Measurements from ENCODE around the gene BEGAIN. TPM values are rescaled to one million over a fixed set of nuclear protein-coding genes. Genes with fewer than 3 reads are reported as not detected.

BEGAIN gene
- total RNA-seq, 3 donors from 2014 or later (not counting 1 experiment from before 2014, with no cell fraction given): 0.11 to 1.3 TPM; not detected in 1

DNA sequence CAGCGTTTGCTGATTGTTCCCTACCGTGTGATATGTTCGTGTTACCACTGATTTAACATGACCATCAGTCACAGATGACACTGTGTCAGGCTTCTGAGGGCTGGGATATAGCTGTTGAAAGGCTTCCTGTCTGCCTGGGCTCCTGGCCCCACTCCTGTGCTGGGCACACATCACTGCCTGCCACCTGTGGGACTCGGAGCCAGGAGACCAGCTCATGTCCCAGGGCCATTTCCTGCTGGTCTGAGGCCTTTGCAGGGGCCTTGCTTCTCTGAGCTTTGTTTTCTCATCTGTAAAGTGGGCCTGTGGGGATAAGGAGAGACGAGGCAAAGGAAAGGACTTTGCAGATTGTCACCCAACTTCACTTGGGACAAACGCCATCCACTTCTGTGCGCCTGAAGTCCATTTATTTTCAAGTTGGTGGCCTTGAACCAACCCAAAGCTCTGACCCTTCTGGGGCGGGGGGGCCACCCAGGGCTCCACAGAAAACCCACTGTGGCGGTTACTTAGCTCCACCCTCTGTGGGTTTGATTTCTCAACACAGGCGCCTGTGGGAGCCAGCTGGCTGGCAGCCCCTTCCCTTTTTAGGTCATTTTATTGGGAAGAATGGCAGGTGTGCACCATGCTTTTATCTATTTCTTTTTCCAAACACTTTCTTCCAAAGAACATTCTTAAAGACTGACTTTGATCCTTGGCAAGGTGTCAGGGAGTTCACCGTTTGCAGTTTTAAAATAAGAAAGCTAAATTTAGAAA lies 54.1 kb downstream of the BEGAIN start:
- H3K4me3 ChIP-seq (ENCODE audit: low read length): no peak overlapping the region
- peaks cover 4 to 9% of the 10 kb centered on the region in 2 donors for H3K4me1 Mint-ChIP-seq
- H3K27ac ChIP-seq (ENCODE audit: low read length): no peak overlapping the region
- H3K4me1 ChIP-seq (ENCODE audit: control insufficient read depth, insufficient read depth, low read length): peaks cover 17% of the 10 kb centered on the region
- no peak overlapping the region for H3K4me3 Mint-ChIP-seq
- TF ChIP-seq, protein P1, sequence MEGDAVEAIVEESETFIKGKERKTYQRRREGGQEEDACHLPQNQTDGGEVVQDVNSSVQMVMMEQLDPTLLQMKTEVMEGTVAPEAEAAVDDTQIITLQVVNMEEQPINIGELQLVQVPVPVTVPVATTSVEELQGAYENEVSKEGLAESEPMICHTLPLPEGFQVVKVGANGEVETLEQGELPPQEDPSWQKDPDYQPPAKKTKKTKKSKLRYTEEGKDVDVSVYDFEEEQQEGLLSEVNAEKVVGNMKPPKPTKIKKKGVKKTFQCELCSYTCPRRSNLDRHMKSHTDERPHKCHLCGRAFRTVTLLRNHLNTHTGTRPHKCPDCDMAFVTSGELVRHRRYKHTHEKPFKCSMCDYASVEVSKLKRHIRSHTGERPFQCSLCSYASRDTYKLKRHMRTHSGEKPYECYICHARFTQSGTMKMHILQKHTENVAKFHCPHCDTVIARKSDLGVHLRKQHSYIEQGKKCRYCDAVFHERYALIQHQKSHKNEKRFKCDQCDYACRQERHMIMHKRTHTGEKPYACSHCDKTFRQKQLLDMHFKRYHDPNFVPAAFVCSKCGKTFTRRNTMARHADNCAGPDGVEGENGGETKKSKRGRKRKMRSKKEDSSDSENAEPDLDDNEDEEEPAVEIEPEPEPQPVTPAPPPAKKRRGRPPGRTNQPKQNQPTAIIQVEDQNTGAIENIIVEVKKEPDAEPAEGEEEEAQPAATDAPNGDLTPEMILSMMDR (IDR thresholded peaks at IDR 0.05): no peak
- H3K36me3 ChIP-seq (ENCODE audit: control insufficient read depth, insufficient read depth, low read length): no peaks in the 10 kb centered on the region
- no peaks in the 10 kb centered on the region for H3K9me3 Mint-ChIP-seq
- no peak overlapping the region for H3K27ac Mint-ChIP-seq
- H3K27me3 Mint-ChIP-seq (ENCODE audit: low read depth in 2 of 2): no peaks in the 10 kb centered on the region
- no peaks in the 10 kb centered on the region for H3K9me3 ChIP-seq (ENCODE audit: control insufficient read depth, insufficient read depth, low read length)
- H3K36me3 Mint-ChIP-seq: no peaks in the 10 kb centered on the region
- WGBS (ENCODE audit: insufficient coverage): 29% methylated on average over 10 of the region's 11 CpGs
- DNase-seq (peak; percentile 1 to 13), ATAC-seq (peak in 2 of 3 donors; percentile 40 to 62)
- H3K27me3 ChIP-seq (ENCODE audit: control insufficient read depth, insufficient read depth, low read length): no peaks in the 10 kb centered on the region
- intact Hi-C loops (cut with micrococcal nuclease): no loop called here

DNA sequence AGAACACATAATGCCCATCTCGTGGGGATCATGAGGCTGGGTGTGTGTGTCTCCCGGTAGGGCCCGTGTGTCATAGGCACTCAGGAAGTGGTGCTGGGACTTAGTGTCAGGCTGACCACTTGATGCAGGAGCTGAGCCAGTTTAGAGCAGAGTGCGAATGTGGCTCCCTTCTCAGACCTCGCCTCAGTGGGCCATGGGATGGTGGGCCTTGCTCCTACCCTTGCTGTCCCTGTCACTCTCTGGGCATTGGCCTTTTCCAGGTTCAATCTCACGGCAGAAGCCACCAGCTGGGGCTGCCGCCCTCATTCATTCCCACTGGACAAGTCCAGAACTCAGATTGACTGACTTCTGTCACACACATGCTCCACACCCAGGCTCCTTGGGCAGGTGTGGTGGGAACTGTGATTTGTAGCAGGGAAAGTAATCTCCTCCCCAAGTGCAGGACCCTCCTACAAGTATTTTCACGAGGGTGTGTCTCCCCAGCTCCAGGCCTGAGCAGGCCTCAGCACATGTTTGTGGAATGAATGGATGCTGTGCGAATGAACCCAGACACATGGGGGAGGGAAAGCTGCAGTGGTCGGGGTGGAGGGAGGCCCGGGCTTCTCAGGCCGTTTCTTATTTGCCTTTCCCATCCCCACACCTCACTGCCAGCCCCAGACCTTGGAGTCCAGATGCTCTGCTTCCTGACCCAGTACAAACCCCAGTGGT lies 54.9 kb downstream of the BEGAIN start:
- 73% methylated on average over 11 of the region's 12 CpGs for WGBS (ENCODE audit: insufficient coverage)
- H3K27ac ChIP-seq (ENCODE audit: low read length): no peak overlapping the region
- peaks cover 4 to 9% of the 10 kb centered on the region in 2 donors for H3K4me1 Mint-ChIP-seq

DNA sequence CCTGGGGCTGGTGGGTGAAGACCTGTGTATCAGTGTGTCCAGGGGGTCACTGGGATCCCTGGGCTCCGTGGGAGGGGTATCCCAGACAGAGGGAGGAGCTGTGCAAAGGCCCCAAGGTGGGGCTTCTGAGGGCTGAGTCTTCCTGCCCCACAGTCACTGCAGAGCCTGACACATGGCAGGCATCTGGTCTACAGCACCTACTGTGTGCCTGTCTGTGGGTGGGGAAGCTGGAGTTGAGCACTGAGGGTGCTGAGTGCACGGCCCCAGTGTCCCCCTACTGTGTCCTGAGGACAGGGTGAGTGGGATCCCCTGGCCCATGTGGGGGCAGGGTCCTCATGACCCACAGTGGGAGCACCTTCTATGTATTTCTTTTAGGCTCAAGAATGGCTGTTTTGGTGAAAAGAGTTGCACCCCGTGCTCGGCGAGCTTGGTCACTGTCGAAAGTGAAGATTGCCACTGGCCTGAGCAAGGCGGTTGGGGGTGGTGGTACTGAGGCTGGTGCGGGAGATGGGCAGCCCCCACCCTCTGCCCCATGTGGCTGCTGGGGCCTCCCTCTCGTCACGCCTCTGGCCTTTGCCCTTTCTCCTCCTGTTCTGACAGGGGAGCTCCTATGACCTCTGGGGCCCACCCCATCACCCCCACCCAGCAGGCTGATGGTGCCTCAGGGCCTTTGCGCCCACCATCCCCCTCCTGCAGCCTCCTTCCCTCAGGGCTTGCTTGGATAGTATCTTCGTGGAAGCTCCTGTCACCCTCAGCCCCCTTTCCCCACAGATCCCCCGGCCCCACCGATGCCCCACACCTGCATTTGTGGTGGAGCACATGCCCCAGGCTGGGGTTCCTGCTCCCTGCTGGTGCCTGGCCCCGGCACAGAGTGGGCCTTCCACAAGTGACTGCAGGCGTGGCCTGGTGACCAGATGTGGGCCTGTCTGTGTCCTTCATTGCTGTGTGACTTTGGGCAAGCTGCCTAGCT lies 55.8 kb downstream of the BEGAIN start:
- WGBS (ENCODE audit: insufficient coverage): 82% methylated on average over 16 of the region's 16 CpGs
- H3K27me3 Mint-ChIP-seq (ENCODE audit: low read depth in 2 of 2): no peaks in the 10 kb centered on the region
- peaks cover 17% of the 10 kb centered on the region for H3K4me1 ChIP-seq (ENCODE audit: control insufficient read depth, insufficient read depth, low read length)
- intact Hi-C loops (cut with micrococcal nuclease): no loop called here
- H3K27ac Mint-ChIP-seq: no peak overlapping the region
- ATAC-seq: no peak
- H3K4me3 Mint-ChIP-seq: no peak overlapping the region
- TF ChIP-seq, protein P1 (IDR thresholded peaks at IDR 0.05): no peak
- no peaks in the 10 kb centered on the region for H3K36me3 Mint-ChIP-seq
- H3K4me1 Mint-ChIP-seq: peaks cover 4 to 9% of the 10 kb centered on the region in 2 donors
- no peak overlapping the region for H3K4me3 ChIP-seq (ENCODE audit: low read length)
- peak in 1 of 2 donors; percentile 5 for DNase-seq
- no peak overlapping the region for H3K27ac ChIP-seq (ENCODE audit: low read length)
- H3K9me3 Mint-ChIP-seq: no peaks in the 10 kb centered on the region
- no peaks in the 10 kb centered on the region for H3K27me3 ChIP-seq (ENCODE audit: control insufficient read depth, insufficient read depth, low read length)
- H3K9me3 ChIP-seq (ENCODE audit: control insufficient read depth, insufficient read depth, low read length): no peaks in the 10 kb centered on the region
- H3K36me3 ChIP-seq (ENCODE audit: control insufficient read depth, insufficient read depth, low read length): peaks cover 5% of the 10 kb centered on the region

More for the DNA sequence above, 54.9 kb downstream of the BEGAIN start:
- no peaks in the 10 kb centered on the region for H3K36me3 ChIP-seq (ENCODE audit: control insufficient read depth, insufficient read depth, low read length)
- no peaks in the 10 kb centered on the region for H3K9me3 ChIP-seq (ENCODE audit: control insufficient read depth, insufficient read depth, low read length)
- no peaks in the 10 kb centered on the region for H3K27me3 ChIP-seq (ENCODE audit: control insufficient read depth, insufficient read depth, low read length)
- intact Hi-C loops (cut with micrococcal nuclease): no loop called here
- H3K4me3 Mint-ChIP-seq: no peak overlapping the region
- ATAC-seq (no peak), DNase-seq (peak; percentile 1 to 9)
- TF ChIP-seq, protein P1 (IDR thresholded peaks at IDR 0.05): no peak
- H3K9me3 Mint-ChIP-seq: no peaks in the 10 kb centered on the region
- no peak overlapping the region for H3K27ac Mint-ChIP-seq
- H3K36me3 Mint-ChIP-seq: no peaks in the 10 kb centered on the region
- no peak overlapping the region for H3K4me3 ChIP-seq (ENCODE audit: low read length)
- peaks cover 17% of the 10 kb centered on the region for H3K4me1 ChIP-seq (ENCODE audit: control insufficient read depth, insufficient read depth, low read length)
- no peaks in the 10 kb centered on the region for H3K27me3 Mint-ChIP-seq (ENCODE audit: low read depth in 2 of 2)

Measured in natural killer cell (primary cell).